Kidney epithelial cell (primary cell): ENCODE data around the gene DNAJC5G. TPM values are rescaled to one million over a fixed set of nuclear protein-coding genes. Genes with fewer than 3 reads are reported as not detected.
"Not testable (repeated sequence)": the region's sequence is repeated elsewhere in the genome, so short reads cannot be mapped to it uniquely, and the experiment has no call there.

ENCODE experiments used
- DNase-seq: peaks from one replicate; pipeline ENCODE4 v3.0.0-alpha.2; 2010; ENCODE audit warnings: low read depth
- H3K27me3 ChIP-seq: 2 replicates; pipeline ENCODE4 v1.6.0; 2011; ENCODE audit warnings: low read length; ENCODE audit not compliant: control insufficient read depth, insufficient read depth
- H3K36me3 ChIP-seq: 2 replicates; pipeline ENCODE4 v1.5.1; 2011; ENCODE audit warnings: low read length; ENCODE audit not compliant: control insufficient read depth, insufficient read depth
- H3K4me3 ChIP-seq: 2 replicates; pipeline ENCODE4 v1.5.1; 2011; ENCODE audit warnings: low read depth, mild to moderate bottlenecking, control low read depth, low read length
- CTCF ChIP-seq: IDR thresholded peaks from 2 replicates; pipeline ENCODE4 v1.5.1; 2011; ENCODE audit warnings: mild to moderate bottlenecking, moderate library complexity, low read length, control low read depth, inconsistent platforms; ENCODE audit not compliant: insufficient read depth, poor library complexity, severe bottlenecking
- total RNA-seq: library from RNA; depleted of rRNA; stranded (reverse); fragments of >200 nt; gene quantifications from 2 replicates; pipeline ENCODE4 v1.2.3, GENCODE V29; 2015

The DNAJC5G gene
- total RNA-seq, 1 donor from 2014 or later, result not detected

GRCh38 chr2:27313882-27314645 is 38.8 kb downstream of the DNAJC5G start:
- Histone ChIP-seq H3K27me3 (no peaks in the 10 kb centered on the region), H3K4me3 (no peak overlapping the region), H3K36me3 (peaks cover 2% of the 10 kb centered on the region)
- TF ChIP-seq CTCF, result no peak
- no peak for DNase-seq

GRCh38 chr2:27314709-27315108 is 39.5 kb downstream of the DNAJC5G start:
- Histone ChIP-seq H3K36me3 (peaks cover 2% of the 10 kb centered on the region), H3K4me3 (no peak overlapping the region), H3K27me3 (no peaks in the 10 kb centered on the region)
- TF ChIP-seq CTCF, result no peak
- DNase-seq, result no peak

GRCh38 chr2:27315122-27315521 is 39.9 kb downstream of the DNAJC5G start:
- DNase-seq, result no peak
- no peaks in the 10 kb centered on the region for H3K27me3 ChIP-seq

GRCh38 chr2:27316655-27317412 is 41.6 kb downstream of the DNAJC5G start:
- peaks cover 2% of the 10 kb centered on the region for H3K36me3 ChIP-seq
- no peak for TF ChIP-seq CTCF
- no peaks in the 10 kb centered on the region for H3K27me3 ChIP-seq
- no peak for DNase-seq
- H3K4me3 ChIP-seq, result no peak overlapping the region

More at GRCh38 chr2:27315122-27315521, 39.9 kb downstream of the DNAJC5G start:
- TF ChIP-seq CTCF, result no peak
- Histone ChIP-seq H3K36me3 (peaks cover 2% of the 10 kb centered on the region), H3K4me3 (no peak overlapping the region)

- not testable (repeated sequence) for H3K27me3 ChIP-seq, H3K4me3 ChIP-seq, H3K36me3 ChIP-seq, DNase-seq
Observed at GRCh38 chr2:27319839-27320238, 44.6 kb downstream of the DNAJC5G start.

- peak; percentile 61 for TF ChIP-seq CTCF
- Histone ChIP-seq H3K4me3 (no peak overlapping the region), H3K36me3 (no peaks in the 10 kb centered on the region), H3K27me3 (no peaks in the 10 kb centered on the region)
- peak; percentile 97 for DNase-seq
Observed at GRCh38 chr2:27320958-27321543, 45.8 kb downstream of the DNAJC5G start.
